ENCODE data around the gene HSD11B2.

The HSD11B2 gene

DNA sequence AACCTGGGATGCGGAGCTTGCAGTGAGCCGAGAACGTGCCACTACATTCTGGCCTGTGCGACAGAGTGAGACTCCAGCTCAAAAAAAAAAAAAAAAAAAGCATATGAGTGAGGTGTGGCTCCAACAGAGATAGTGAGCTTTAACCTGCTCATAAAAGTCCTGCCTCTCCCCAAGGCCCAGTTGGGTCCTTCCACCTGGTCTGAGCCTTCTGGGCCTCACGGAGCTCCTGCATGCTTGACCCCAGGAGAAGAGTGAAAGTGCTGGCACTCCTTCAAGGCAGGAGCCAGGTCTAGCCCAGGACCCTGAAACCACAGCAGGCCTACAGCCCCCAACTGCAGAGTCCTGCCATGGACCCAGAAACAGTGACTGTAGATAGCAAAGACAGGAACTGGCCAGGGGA is 17.7 kb downstream of the HSD11B2 start:
- no peak for DNase-seq (ENCODE audit: extremely low read depth in 1 of 2, low read depth in 1 of 2)

DNA sequence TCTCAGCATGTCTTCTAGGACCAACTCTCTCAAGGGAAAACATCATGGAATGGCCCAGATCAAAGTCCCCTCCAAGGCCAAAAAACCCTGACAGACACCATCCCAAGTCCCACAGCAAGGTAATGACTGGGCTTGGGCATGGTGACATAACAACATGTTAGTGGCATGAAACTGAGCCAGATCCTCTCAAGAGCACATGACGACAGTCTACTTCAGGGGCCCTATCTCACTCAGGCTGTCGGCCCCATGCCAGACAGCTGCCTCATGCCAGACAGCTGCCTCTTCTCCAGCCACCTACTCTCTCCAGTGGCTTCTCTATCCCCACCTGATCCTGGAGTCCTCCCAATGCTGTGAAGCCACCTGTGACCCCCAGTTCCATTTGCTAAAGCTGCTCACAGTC is 18.4 kb downstream of the HSD11B2 start:
- DNase-seq (ENCODE audit: extremely low read depth in 1 of 2, low read depth in 1 of 2) = no peak

- DNase-seq (ENCODE audit: extremely low read depth in 1 of 2, low read depth in 1 of 2) = no peak
These were observed 18.8 kb downstream of the HSD11B2 start for GRCh38 chr16:67449739-67450138.

- no peak for DNase-seq (ENCODE audit: extremely low read depth in 1 of 2, low read depth in 1 of 2)
These were observed 20.3 kb downstream of the HSD11B2 start for GRCh38 chr16:67451061-67451703.

DNA sequence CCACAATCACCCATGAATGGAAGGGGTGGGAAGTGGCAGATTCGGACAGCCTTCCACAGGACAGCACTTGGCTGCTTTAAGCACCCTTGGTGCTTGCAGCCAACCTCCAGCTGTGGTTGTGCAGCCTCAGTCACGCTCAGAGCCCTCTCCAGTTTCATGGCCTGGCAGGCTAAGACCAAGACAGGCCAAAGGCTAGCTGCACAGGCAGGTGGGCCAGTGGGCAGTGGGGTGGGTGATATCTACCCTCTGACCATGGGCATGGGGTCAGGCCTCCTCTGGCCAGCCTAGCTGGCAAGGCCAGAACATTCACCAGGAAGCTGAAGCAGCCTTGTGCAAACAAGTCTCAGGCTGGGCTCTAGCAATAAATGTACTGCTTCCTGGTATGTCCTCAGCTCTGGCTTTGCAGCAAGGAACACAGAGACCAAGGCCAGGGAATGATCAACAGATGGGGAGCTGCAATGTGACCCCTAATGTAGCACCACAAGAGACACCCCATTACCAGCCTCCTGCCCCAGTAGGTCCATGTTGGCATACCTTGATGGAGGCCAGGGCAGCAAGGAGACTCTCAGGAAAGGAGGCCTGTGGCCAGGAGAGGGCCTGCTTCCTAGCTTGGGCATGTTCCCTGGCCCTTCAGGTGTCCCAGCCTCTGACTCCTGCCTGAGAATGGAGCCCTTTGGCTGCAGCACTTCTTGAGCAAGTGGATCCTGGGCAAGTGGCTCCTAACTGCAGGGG is 20.9 kb downstream of the HSD11B2 start:
- no peak for DNase-seq (ENCODE audit: extremely low read depth in 1 of 2, low read depth in 1 of 2)

- no peak for DNase-seq (ENCODE audit: extremely low read depth in 1 of 2, low read depth in 1 of 2)
These were observed 23.2 kb downstream of the HSD11B2 start for GRCh38 chr16:67454104-67454503.

- no peak for DNase-seq (ENCODE audit: extremely low read depth in 1 of 2, low read depth in 1 of 2)
These were observed 23.9 kb downstream of the HSD11B2 start for GRCh38 chr16:67454852-67455251.

DNA sequence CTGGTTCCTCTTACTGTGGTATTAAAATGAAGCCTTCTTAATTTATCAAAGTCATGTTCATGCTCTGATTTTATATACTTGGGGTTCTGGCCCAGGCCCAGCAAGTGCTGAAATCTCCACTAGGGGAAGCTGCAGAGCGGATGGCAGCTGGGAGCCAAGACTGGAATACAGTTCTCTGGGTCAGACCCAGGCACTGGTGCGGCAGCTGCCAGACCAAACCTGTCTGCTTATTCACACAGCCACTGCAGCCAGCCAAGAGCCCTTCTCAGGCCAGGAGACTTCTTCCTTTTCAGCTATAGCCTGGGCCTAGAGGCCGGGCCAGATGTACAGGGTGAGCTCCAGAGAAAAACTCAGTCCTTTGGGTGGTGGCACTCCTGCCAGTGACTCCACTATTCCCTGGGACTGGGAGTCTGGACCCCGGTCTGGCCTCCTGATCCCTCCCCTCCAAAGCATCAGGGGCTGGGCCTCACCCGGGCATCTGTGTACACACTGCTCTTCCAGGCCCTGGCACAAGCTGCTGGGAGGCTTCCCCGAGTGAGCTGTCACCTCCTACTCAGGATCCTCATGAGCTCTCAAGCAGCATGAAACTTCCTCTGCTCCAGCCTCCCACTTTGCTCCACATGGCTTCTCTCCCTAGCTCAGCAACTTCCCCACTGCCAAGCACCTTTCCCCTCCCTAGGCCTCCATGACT is 25.6 kb downstream of the HSD11B2 start:
- DNase-seq (ENCODE audit: extremely low read depth in 1 of 2, low read depth in 1 of 2) = no peak

DNA sequence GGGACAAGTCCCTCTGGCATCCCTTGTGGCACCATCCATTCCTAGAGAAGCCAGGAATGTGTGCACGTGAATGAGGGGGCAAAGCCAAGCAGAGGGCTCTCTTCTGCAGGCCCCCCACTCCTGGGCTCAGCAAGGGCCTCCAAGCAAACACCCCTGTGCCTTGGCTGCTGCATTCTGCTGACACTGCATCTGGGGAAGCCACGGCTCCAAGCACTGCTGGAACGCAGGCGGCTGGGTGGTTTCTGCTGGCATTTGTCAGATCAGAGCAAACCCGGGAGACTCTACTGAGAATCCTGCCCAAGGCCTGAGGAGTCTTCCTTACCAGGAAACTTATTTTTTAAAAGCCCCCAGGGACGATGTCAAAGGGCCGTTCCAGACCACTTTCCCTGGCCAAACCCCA is 26.7 kb downstream of the HSD11B2 start:
- DNase-seq (ENCODE audit: extremely low read depth in 1 of 2, low read depth in 1 of 2) = no peak

- no peak for DNase-seq (ENCODE audit: extremely low read depth in 1 of 2, low read depth in 1 of 2)
These were observed 27.3 kb downstream of the HSD11B2 start for GRCh38 chr16:67458121-67458641.

DNA sequence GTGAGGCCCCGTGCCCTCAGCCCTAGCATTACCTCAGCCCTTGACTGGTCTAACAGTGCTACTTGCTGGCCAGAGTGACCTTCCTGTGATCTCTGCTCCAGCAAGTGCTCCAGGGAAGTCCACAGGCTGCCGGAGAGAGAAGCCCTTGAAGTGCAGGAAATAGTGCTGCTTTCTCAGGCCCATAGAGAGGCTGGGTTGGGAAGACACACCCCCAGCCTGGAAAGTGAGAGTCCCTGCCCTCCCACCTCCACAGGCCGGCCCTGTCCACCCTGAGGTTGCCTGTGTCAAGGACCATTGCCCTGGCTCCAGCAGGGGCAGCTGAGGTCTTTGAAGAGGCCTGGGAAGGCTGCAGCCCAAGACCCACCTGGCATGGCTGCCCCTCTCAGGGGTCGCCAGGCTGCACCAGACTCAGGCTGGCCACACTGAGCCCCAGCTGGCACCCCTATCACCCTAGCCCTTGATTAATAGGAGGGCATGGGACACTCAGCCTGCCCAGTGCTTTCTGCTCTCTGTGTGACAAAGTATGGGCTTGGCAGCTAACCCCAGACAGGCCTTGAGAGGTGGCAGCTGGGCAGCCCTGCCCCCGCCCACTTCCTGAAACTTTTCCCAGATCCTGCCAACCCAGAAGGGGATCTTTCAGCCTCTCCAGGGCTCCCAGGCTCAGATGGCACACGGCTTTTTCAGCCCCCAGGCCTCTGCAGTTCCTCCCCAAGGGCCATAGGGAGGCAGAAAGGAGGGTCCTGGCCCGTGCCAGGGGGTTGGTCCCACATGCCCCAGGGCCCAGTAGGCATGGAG is 28.3 kb downstream of the HSD11B2 start:
- DNase-seq (ENCODE audit: extremely low read depth in 1 of 2, low read depth in 1 of 2) = no peak

DNA sequence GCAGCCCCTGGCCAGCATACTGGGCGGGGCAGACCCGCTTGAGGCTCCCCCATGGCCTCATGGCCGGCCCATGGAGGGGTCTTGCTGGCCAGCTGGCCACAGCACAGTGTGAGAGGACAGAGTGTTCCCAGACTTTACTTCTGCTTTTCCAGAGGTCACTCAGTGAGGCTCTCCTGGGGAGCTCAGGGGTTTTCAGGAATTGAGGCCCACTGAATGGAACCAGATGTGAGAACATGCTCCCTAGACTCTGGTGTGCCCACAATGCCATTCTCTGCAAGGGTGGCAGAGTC is 28.9 kb downstream of the HSD11B2 start:
- DNase-seq (ENCODE audit: extremely low read depth in 1 of 2, low read depth in 1 of 2) = no peak

GRCh38 chr16:67460168-67460567 is 29.2 kb downstream of the HSD11B2 start:
- DNase-seq (ENCODE audit: extremely low read depth in 1 of 2, low read depth in 1 of 2) = no peak

- DNase-seq (ENCODE audit: extremely low read depth in 1 of 2, low read depth in 1 of 2) = no peak
These were observed 30.0 kb downstream of the HSD11B2 start for GRCh38 chr16:67460961-67461360.

GRCh38 chr16:67461600-67462278 is 30.8 kb downstream of the HSD11B2 start:
- DNase-seq (ENCODE audit: extremely low read depth in 1 of 2, low read depth in 1 of 2) = no peak

- DNase-seq (ENCODE audit: extremely low read depth in 1 of 2, low read depth in 1 of 2) = no peak
These were observed 31.3 kb downstream of the HSD11B2 start for GRCh38 chr16:67462279-67462655.

GRCh38 chr16:67463059-67463458 is 32.1 kb downstream of the HSD11B2 start:
- DNase-seq (ENCODE audit: extremely low read depth in 1 of 2, low read depth in 1 of 2) = no peak

GRCh38 chr16:67463691-67464090 is 32.8 kb downstream of the HSD11B2 start:
- DNase-seq (ENCODE audit: extremely low read depth in 1 of 2, low read depth in 1 of 2) = no peak

DNA sequence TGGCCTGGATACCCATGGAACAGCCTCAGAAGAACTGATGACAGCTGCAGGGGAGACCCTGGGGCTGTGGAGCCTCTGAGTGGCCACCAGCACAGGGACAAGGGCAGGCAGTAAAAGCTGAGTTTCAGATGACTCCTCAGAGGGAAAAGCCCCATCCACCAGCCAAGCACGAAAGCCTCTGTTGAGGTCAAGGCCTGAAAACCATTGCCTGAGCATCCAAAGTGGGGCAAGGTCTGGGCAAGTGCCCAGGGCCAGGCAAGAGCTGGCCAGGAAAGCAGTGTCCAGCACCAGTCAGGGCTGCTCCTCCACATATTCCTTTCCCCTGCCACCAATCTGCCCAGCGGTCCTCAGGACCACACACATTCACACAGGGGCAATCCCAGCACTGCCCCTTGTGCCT is 33.6 kb downstream of the HSD11B2 start:
- DNase-seq (ENCODE audit: extremely low read depth in 1 of 2, low read depth in 1 of 2) = no peak

DNA sequence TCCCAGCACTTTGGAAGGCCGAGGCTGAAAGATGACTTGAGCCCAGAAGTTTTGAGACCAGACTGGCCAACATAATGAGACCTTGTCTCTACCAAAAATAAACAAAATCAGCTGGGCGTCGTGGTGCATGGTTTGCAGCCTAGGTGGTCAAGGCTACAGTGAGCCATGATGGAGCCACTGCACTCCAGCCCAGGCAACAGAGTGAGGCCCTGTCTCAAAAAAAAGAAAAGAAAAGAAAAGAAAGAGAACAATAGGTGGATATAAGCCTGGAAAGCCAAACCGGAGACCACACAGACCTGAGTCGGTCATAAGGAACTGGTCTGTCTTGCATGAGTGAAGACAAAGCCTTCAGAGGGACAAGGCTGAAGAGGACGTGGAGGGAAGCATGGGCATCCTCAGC is 35.7 kb downstream of the HSD11B2 start:
- DNase-seq (ENCODE audit: extremely low read depth in 1 of 2, low read depth in 1 of 2) = no peak

- no peak for DNase-seq (ENCODE audit: extremely low read depth in 1 of 2, low read depth in 1 of 2)
These were observed 37.8 kb downstream of the HSD11B2 start for GRCh38 chr16:67468731-67469130.
